D721Med (cell line): Measurements from ENCODE around the gene GUCY1B1.
"Not testable (repeated sequence)": the region's sequence is repeated elsewhere in the genome, so short reads cannot be mapped to it uniquely, and the experiment has no call there.

Experiments used
- DNase-seq: peaks from one replicate; pipeline ENCODE4 v3.0.0; 2011; ENCODE audit warnings: low spot score; ENCODE audit not compliant: insufficient read length
- FAIRE-seq: peaks from 2 replicates; lab custom pipeline; 2011; peaks lifted over from hg19 to GRCh38; lab: Jason Lieb, UNC
- CTCF ChIP-seq: IDR thresholded peaks from 2 replicates; pipeline ENCODE4 v1.5.1; 2012; ENCODE audit warnings: mild to moderate bottlenecking, control low read depth; ENCODE audit not compliant: insufficient read depth; ENCODE audit errors: missing control alignments

The GUCY1B1 gene

GRCh38 chr4:155795991-155796390 is 37.2 kb downstream of the GUCY1B1 start:
- no peak for FAIRE-seq
- TF ChIP-seq CTCF, result no peak
- no peak for DNase-seq

GRCh38 chr4:155797581-155797980 is 38.8 kb downstream of the GUCY1B1 start:
- not testable (repeated sequence) for FAIRE-seq, DNase-seq

- no peak for TF ChIP-seq CTCF
- no peak for DNase-seq
- no peak for FAIRE-seq
These were observed 40.4 kb downstream of the GUCY1B1 start for GRCh38 chr4:155799116-155799793.

GRCh38 chr4:155799794-155800123 is 40.9 kb downstream of the GUCY1B1 start:
- FAIRE-seq, result no peak
- TF ChIP-seq CTCF, result no peak
- no peak for DNase-seq

- FAIRE-seq (no peak), DNase-seq (no peak)
- no peak for TF ChIP-seq CTCF
These were observed 42.0 kb downstream of the GUCY1B1 start for GRCh38 chr4:155800685-155801343.

GRCh38 chr4:155802190-155802959 is 43.6 kb downstream of the GUCY1B1 start:
- DNase-seq (no peak), FAIRE-seq (no peak)
- no peak for TF ChIP-seq CTCF

GRCh38 chr4:155805016-155805415 is 46.2 kb downstream of the GUCY1B1 start:
- DNase-seq (no peak), FAIRE-seq (no peak)
- no peak for TF ChIP-seq CTCF
